Prostate gland (tissue), 2 donors: ENCODE measurements around the gene ZNF804A. TPM values are rescaled to one million over a fixed set of nuclear protein-coding genes. Genes with fewer than 3 reads are reported as not detected.

ENCODE experiments used
- DNase-seq: peaks from one replicate; pipeline ENCODE4 v3.0.0-alpha.2; 2019; ENCODE audit warnings: low spot score
- H3K27ac ChIP-seq, 2 donors: fragments of 200-600 bp; sonication (generic); 2 replicates each; pipeline ENCODE4 v1.5.1; 2017 to 2019
- H3K27me3 ChIP-seq: fragments of 200-600 bp; sonication (generic); replicated peaks from 2 replicates; pipeline ENCODE4 v1.5.1; 2019; ENCODE audit not compliant: insufficient read depth
- H3K36me3 ChIP-seq, 2 donors: fragments of 200-600 bp; sonication (generic); 1 replicate in 1 of 2; 2 replicates in 1 of 2; pipeline versions ENCODE4 v1.5.1 to v1.8.1; 2017 to 2019
- H3K4me1 ChIP-seq: fragments of 200-600 bp; sonication (generic); replicated peaks from 2 replicates; pipeline ENCODE4 v1.5.1; 2019
- H3K4me3 ChIP-seq, 2 donors: fragments of 200-600 bp; sonication (generic); 2 replicates each; pipeline ENCODE4 v1.5.1; 2017 to 2019
- H3K9me3 ChIP-seq: fragments of 200-600 bp; sonication (generic); 2 replicates; pipeline ENCODE4 v1.5.1; 2017
- CTCF ChIP-seq, 4 experiments: fragments of 200-600 bp in 2 of 4; fragments of 450-650 bp in 2 of 4; sonication (generic) in 2 of 4; IDR thresholded peaks; 1 replicate in 3 of 4; 2 replicates in 1 of 4; pipeline ENCODE4 v1.5.1; 2016 to 2019; ENCODE audit warnings: antibody characterized with exemption in 4 of 4, mild to moderate bottlenecking in 2 of 4, moderate library complexity in 2 of 4
- POLR2A ChIP-seq: fragments of 450-650 bp; IDR thresholded peaks from one replicate; pipeline ENCODE4 v1.6.1; 2016; ENCODE audit warnings: antibody characterized with exemption, mild to moderate bottlenecking
- POLR2AphosphoS5 ChIP-seq: sonication (generic); formaldehyde crosslinking; IDR thresholded peaks from one replicate; pipeline ENCODE4 v1.6.1; 2017; ENCODE audit warnings: antibody characterized with exemption
- WGBS: methylation state at CpG from one replicate; pipeline ENCODE4 v1.1.5; 2018; 5-methylcytosine and 5-hydroxymethylcytosine counted together
- intact Hi-C: fragments of 100-400 bp; cut with DNase I; formaldehyde crosslinking; loops from one replicate; pipeline ENCODE4 v1.14.2; 2022
- total RNA-seq, 2 donors: library from RNA; depleted of rRNA; stranded (reverse); fragments of >200 nt; gene quantifications; one replicate each; pipeline ENCODE4 v1.1.0, GENCODE V29; 2016

The ZNF804A gene
- total RNA-seq, 2 donors from 2014 or later, result 0.41 to 0.80 TPM

DNA sequence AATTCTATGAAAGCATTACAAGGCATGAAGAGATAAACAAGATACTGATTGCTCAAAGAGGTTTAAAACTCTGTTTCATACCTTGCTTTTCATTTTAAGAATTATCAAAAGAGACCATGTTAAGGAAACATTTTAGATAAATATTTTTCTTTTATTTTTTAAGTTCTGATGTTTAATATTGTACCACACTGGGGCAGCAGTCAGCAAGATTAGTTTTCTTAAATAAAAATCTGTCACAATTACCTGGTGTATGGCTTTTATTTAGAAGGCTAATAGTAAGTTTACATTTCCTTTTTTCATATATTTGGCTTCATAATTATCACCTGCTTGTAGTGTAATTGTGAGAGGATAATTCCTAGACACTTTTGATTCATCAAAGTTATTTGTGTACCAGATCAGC is 46.4 kb downstream of the ZNF804A start:
- Histone ChIP-seq H3K4me1 (no peaks in the 10 kb centered on the region), H3K4me3 (no peak overlapping the region), H3K27ac (no peak overlapping the region), H3K9me3 (no peaks in the 10 kb centered on the region), H3K27me3 (no peaks in the 10 kb centered on the region), H3K36me3 (no peaks in the 10 kb centered on the region)
- no peak for DNase-seq
- TF ChIP-seq CTCF (IDR thresholded peaks at IDR 0.05) (no peak), POLR2AphosphoS5 (no peak), POLR2A (no peak)
- intact Hi-C loops, result no loop called here

- TF ChIP-seq CTCF (IDR thresholded peaks at IDR 0.05) (no peak), POLR2A (no peak), POLR2AphosphoS5 (no peak)
- no peaks in the 10 kb centered on the region for H3K36me3 ChIP-seq
- H3K27me3 ChIP-seq, result no peaks in the 10 kb centered on the region
- intact Hi-C loops, result no loop called here
- H3K4me1 ChIP-seq, result no peaks in the 10 kb centered on the region
- H3K27ac ChIP-seq, result no peak overlapping the region
- no peak overlapping the region for H3K4me3 ChIP-seq
- 78% methylated on average over 2 of the region's 2 CpGs for WGBS
- no peaks in the 10 kb centered on the region for H3K9me3 ChIP-seq
- DNase-seq, result no peak
Observed at GRCh38 chr2:184646177-184646576, 47.8 kb downstream of the ZNF804A start.

- no peaks in the 10 kb centered on the region for H3K36me3 ChIP-seq
Observed at GRCh38 chr2:184646593-184646992, 48.3 kb downstream of the ZNF804A start.

DNA sequence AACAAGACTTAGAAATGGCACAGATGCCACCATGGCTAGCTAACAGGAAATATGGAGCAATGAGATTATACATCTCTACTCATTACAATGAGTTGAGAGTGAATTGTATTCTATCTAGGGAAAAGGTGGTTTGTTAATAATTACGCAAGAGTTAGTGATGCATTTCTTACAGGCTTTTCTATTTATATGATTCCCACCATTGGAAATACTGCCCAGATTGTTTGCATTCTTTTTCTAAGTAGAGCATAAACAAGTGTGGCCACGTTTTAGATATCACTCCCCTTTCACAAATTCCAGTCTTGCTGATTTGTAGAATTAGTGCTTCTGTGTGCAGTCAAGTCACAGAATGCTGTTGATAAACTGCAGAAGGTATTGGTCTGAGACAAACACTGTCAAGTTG is 56.6 kb downstream of the ZNF804A start:
- WGBS, result 48% methylated on average over 2 of the region's 2 CpGs
- H3K36me3 ChIP-seq, result no peaks in the 10 kb centered on the region
- TF ChIP-seq CTCF (IDR thresholded peaks at IDR 0.05), result no peak
- no peak for TF ChIP-seq POLR2A
- no peak for TF ChIP-seq POLR2AphosphoS5
- no peak overlapping the region for H3K4me3 ChIP-seq
- H3K27me3 ChIP-seq, result peaks cover under 1% of the 10 kb centered on the region
- H3K4me1 ChIP-seq, result no peaks in the 10 kb centered on the region
- H3K27ac ChIP-seq, result no peak overlapping the region
- intact Hi-C loops, result no loop called here
- no peak for DNase-seq
- no peaks in the 10 kb centered on the region for H3K9me3 ChIP-seq

More at GRCh38 chr2:184646593-184646992, 48.3 kb downstream of the ZNF804A start:
- H3K9me3 ChIP-seq, result no peaks in the 10 kb centered on the region
- no peak for DNase-seq
- intact Hi-C loops, result no loop called here
- no peaks in the 10 kb centered on the region for H3K27me3 ChIP-seq
- H3K27ac ChIP-seq, result no peak overlapping the region
- TF ChIP-seq CTCF (IDR thresholded peaks at IDR 0.05), result no peak
- TF ChIP-seq POLR2AphosphoS5, result no peak
- no peak for TF ChIP-seq POLR2A
- WGBS, result 82% methylated on average over 4 of the region's 4 CpGs
- H3K4me3 ChIP-seq, result no peak overlapping the region
- H3K4me1 ChIP-seq, result no peaks in the 10 kb centered on the region

- Histone ChIP-seq H3K4me3 (no peak overlapping the region), H3K27me3 (no peaks in the 10 kb centered on the region), H3K4me1 (no peaks in the 10 kb centered on the region), H3K27ac (no peak overlapping the region), H3K9me3 (no peaks in the 10 kb centered on the region), H3K36me3 (no peaks in the 10 kb centered on the region)
- no peak for DNase-seq
- intact Hi-C loops, result no loop called here
- TF ChIP-seq POLR2A, result no peak
- 89% methylated on average over 2 of the region's 2 CpGs for WGBS
Observed at GRCh38 chr2:184677171-184677570, 78.8 kb downstream of the ZNF804A start.
